Mesodermal cell (in vitro differentiated cells): ENCODE data around the gene CST3.

Source experiments
- H3K27ac ChIP-seq: 2 replicates; pipeline ENCODE4 v1.7.0; 2013; ENCODE audit warnings: mild to moderate bottlenecking, low read depth, low read length, moderate library complexity; ENCODE audit not compliant: severe bottlenecking
- H3K36me3 ChIP-seq: 2 replicates; pipeline ENCODE4 v1.7.1; 2013; ENCODE audit warnings: mild to moderate bottlenecking, low read length, moderate library complexity; ENCODE audit not compliant: control insufficient read depth, insufficient read depth
- H3K4me1 ChIP-seq: one replicate; pipeline ENCODE4 v1.7.1; 2013; ENCODE audit warnings: mild to moderate bottlenecking, low read length; ENCODE audit not compliant: insufficient read depth, control insufficient read depth, poor library complexity, severe bottlenecking
- H3K4me3 ChIP-seq: 2 replicates; pipeline ENCODE4 v1.7.0; 2013; ENCODE audit warnings: low read length, control low read depth, mild to moderate bottlenecking; ENCODE audit not compliant: insufficient read depth, poor library complexity, severe bottlenecking; ENCODE audit errors: extremely low read depth
- H3K9me3 ChIP-seq: 2 replicates; pipeline ENCODE4 v1.7.1; 2013; ENCODE audit warnings: mild to moderate bottlenecking, low read length, moderate library complexity; ENCODE audit not compliant: control insufficient read depth
- WGBS, 2 experiments: methylation state at CpG; one replicate each; pipeline ENCODE4 v1.1.5; 2013; ENCODE audit warnings: missing lambda C conversion rate in 2 of 2; ENCODE audit not compliant: insufficient coverage in 2 of 2; 5-methylcytosine and 5-hydroxymethylcytosine counted together

The CST3 gene

GRCh38 chr20:23634985-23635767, 2.6 kb downstream of the CST3 start:
- no peaks in the 10 kb centered on the region for H3K9me3 ChIP-seq
- H3K27ac ChIP-seq, result no peak overlapping the region
- peaks cover 30% of the 10 kb centered on the region for H3K36me3 ChIP-seq
- H3K4me3 ChIP-seq, result no peak overlapping the region
- H3K4me1 ChIP-seq, result peaks cover 23% of the 10 kb centered on the region
- WGBS, 2 experiments, result 87 to 94% methylated on average over 8 to 11 of the region's 12 CpGs

- H3K36me3 ChIP-seq, result peaks cover 30% of the 10 kb centered on the region
- H3K4me3 ChIP-seq, result no peak overlapping the region
- H3K9me3 ChIP-seq, result no peaks in the 10 kb centered on the region
- no peak overlapping the region for H3K27ac ChIP-seq
- WGBS, 2 experiments, result 93 to 94% methylated on average over 2 to 3 of the region's 8 CpGs
- H3K4me1 ChIP-seq, result peaks cover 22% of the 10 kb centered on the region
Observed at GRCh38 chr20:23634044-23634801, 3.5 kb downstream of the CST3 start.

- H3K27ac ChIP-seq, result no peak overlapping the region
- H3K4me3 ChIP-seq, result no peak overlapping the region
- no peaks in the 10 kb centered on the region for H3K9me3 ChIP-seq
- 83 to 89% methylated on average over 5 to 7 of the region's 8 CpGs for WGBS, 2 experiments
- H3K36me3 ChIP-seq, result peaks cover 30% of the 10 kb centered on the region
- peaks cover 24% of the 10 kb centered on the region for H3K4me1 ChIP-seq
Observed at GRCh38 chr20:23632711-23633573, 4.8 kb downstream of the CST3 start.

- Histone ChIP-seq H3K27ac (no peak overlapping the region), H3K4me3 (no peak overlapping the region), H3K36me3 (peaks cover 30% of the 10 kb centered on the region), H3K9me3 (no peaks in the 10 kb centered on the region), H3K4me1 (peaks cover 24% of the 10 kb centered on the region)
- 91 to 96% methylated on average over 6 to 7 of the region's 12 CpGs for WGBS, 2 experiments
Observed at GRCh38 chr20:23631981-23632710, 5.6 kb downstream of the CST3 start.

- H3K4me3 ChIP-seq, result no peak overlapping the region
- no peak overlapping the region for H3K27ac ChIP-seq
- H3K4me1 ChIP-seq, result peaks cover 19% of the 10 kb centered on the region
- WGBS, 2 experiments, result 93 to 98% methylated on average over 5 to 8 of the region's 9 CpGs
- peaks cover 30% of the 10 kb centered on the region for H3K36me3 ChIP-seq
- no peaks in the 10 kb centered on the region for H3K9me3 ChIP-seq
Observed at GRCh38 chr20:23631226-23631822, 6.4 kb downstream of the CST3 start.

GRCh38 chr20:23630392-23630849, 7.3 kb downstream of the CST3 start:
- H3K36me3 ChIP-seq, result peaks cover 30% of the 10 kb centered on the region
- H3K4me3 ChIP-seq, result no peak overlapping the region
- WGBS, 2 experiments, result 95 to 100% methylated on average over 2 to 4 of the region's 4 CpGs
- H3K9me3 ChIP-seq, result no peaks in the 10 kb centered on the region
- H3K27ac ChIP-seq, result no peak overlapping the region
- H3K4me1 ChIP-seq, result peaks cover 19% of the 10 kb centered on the region

GRCh38 chr20:23629542-23630391, 8.0 kb downstream of the CST3 start:
- Histone ChIP-seq H3K36me3 (peaks cover 24% of the 10 kb centered on the region), H3K4me1 (peaks cover 23% of the 10 kb centered on the region), H3K27ac (no peak overlapping the region), H3K9me3 (no peaks in the 10 kb centered on the region), H3K4me3 (no peak overlapping the region)
- WGBS, 2 experiments, result 87 to 91% methylated on average over 12 of the region's 12 CpGs

- WGBS, 2 experiments, result 48 to 52% methylated on average over 2 to 4 of the region's 7 CpGs
- Histone ChIP-seq H3K9me3 (no peaks in the 10 kb centered on the region), H3K27ac (no peak overlapping the region), H3K36me3 (peaks cover 21% of the 10 kb centered on the region), H3K4me1 (peaks cover 26% of the 10 kb centered on the region), H3K4me3 (no peak overlapping the region)
Observed at GRCh38 chr20:23629017-23629541, 8.7 kb downstream of the CST3 start.

GRCh38 chr20:23628402-23629016, 9.2 kb downstream of the CST3 start:
- H3K27ac ChIP-seq, result no peak overlapping the region
- 96 to 97% methylated on average over 6 of the region's 6 CpGs for WGBS, 2 experiments
- peaks cover 30% of the 10 kb centered on the region for H3K4me1 ChIP-seq
- H3K4me3 ChIP-seq, result no peak overlapping the region
- no peaks in the 10 kb centered on the region for H3K9me3 ChIP-seq
- H3K36me3 ChIP-seq, result peaks cover 17% of the 10 kb centered on the region
